Measurements from ENCODE around the gene TRIML1.

DNA sequence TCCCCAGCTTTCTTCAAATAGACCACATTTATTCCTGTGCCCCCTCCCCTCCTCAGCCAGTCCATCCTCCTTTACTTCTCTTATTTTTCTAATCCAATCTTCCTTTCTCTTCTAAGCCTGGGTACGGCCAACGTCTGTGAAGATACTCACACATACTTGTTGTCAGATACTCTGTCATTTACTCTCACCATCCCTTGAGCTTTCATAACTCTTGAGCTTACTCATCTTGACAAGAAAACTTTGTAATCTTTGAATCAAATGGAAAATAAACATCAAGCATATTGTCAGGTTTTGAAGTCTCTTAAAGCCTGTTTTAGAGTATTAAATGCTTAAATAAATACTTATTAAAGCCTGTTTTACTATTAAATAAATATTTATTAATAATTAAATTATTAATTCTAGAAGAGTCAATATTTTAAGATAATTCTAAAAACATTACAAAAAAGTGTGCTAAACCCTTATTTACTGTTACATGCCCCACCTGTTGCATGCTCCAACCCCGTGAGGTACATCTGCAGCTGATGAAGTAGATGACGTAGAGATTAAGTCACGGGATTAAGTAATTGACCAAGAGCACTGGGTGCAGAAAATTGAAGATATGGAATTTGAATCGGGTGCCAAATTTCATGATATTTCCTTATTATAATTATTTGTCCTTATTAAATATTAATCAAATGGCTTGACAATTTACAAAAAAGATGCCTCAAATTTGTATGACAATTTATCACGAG, 28.3 kb upstream of the TRIML1 start:
- TF ChIP-seq POLR2AphosphoS5 (IDR thresholded peaks at IDR 0.05; ENCODE audit: low read depth, low read length), result no peak
- no peak for TF ChIP-seq POLR2A (IDR thresholded peaks at IDR 0.05; ENCODE audit: low read depth, low read length)
- no peak for TF ChIP-seq TAF1 (IDR thresholded peaks at IDR 0.05; ENCODE audit: low read depth, low read length)
- TF ChIP-seq SPI1 (IDR thresholded peaks at IDR 0.05; ENCODE audit: low read depth, low read length), result no peak
- no peak for TF ChIP-seq POU2F2 (IDR thresholded peaks at IDR 0.05; ENCODE audit: low read depth, low read length)
